PFSK-1 (cell line): ENCODE results near the gene LYSET.

Experiments used
- POLR2AphosphoS5 ChIP-seq: IDR thresholded peaks from 2 replicates; pipeline ENCODE4 v1.6.1; 2012; ENCODE audit warnings: low read depth, mild to moderate bottlenecking, control low read depth, low read length, moderate library complexity
- REST ChIP-seq, 2 experiments: IDR thresholded peaks; 2 replicates each; pipeline versions ENCODE4 v1.6.1 to v1.8.0; 2011 to 2012; ENCODE audit warnings: low read depth in 2 of 2, low read length in 2 of 2, control low read depth in 1 of 2, inconsistent platforms in 1 of 2, mild to moderate bottlenecking in 1 of 2, moderate library complexity in 1 of 2; ENCODE audit not compliant: insufficient read depth in 1 of 2
- SIN3A ChIP-seq: IDR thresholded peaks from 2 replicates; pipeline ENCODE4 v1.6.1; 2012; ENCODE audit warnings: mild to moderate bottlenecking, low read length, moderate library complexity, borderline replicate concordance; ENCODE audit not compliant: insufficient read depth

- TF ChIP-seq SIN3A (no peak), POLR2AphosphoS5 (no peak), REST (IDR thresholded peaks at IDR 0.05; ENCODE audit: insufficient read depth in 1 of 2, low read depth in 2 of 2, low read length in 2 of 2) (no peak)
These were observed 218 bp downstream of the LYSET start for GRCh38 chr14:93185349-93185720.
